K562 (cell line): ENCODE measurements around the gene CENPT.

Source experiments
- SRSF7 ChIP-seq: fragments of 200-400 bp; formaldehyde crosslinking; optimal IDR thresholded peaks from 2 replicates; pipeline ENCODE3; 2017; ENCODE audit warnings: mild to moderate bottlenecking, low read depth, low read length
- SRSF9 ChIP-seq: fragments of 200-400 bp; formaldehyde crosslinking; IDR thresholded peaks from 2 replicates; pipeline ENCODE4 v1.6.1; 2017; ENCODE audit warnings: low read depth, low read length, borderline replicate concordance
- ZNF75A ChIP-seq: fragments of 450-650 bp; formaldehyde crosslinking; IDR thresholded peaks from 2 replicates; pipeline ENCODE4 v1.4.0; 2020; ENCODE audit warnings: mild to moderate bottlenecking
- TF ChIP-seq, protein P1 (sequence below), 3 experiments: IDR thresholded peaks in 2 of 3; conservative IDR thresholded peaks in 1 of 3; 2 replicates each; pipeline ENCODE4 v1.5.1; 2011 to 2012; ENCODE audit warnings: low read length in 3 of 3, mild to moderate bottlenecking in 3 of 3, control low read depth in 2 of 3, improper control_type of control experiment in 1 of 3, inconsistent platforms in 1 of 3, low read depth in 1 of 3, mixed read lengths in 1 of 3, moderate library complexity in 1 of 3; ENCODE audit not compliant: insufficient read depth in 2 of 3

DNA sequence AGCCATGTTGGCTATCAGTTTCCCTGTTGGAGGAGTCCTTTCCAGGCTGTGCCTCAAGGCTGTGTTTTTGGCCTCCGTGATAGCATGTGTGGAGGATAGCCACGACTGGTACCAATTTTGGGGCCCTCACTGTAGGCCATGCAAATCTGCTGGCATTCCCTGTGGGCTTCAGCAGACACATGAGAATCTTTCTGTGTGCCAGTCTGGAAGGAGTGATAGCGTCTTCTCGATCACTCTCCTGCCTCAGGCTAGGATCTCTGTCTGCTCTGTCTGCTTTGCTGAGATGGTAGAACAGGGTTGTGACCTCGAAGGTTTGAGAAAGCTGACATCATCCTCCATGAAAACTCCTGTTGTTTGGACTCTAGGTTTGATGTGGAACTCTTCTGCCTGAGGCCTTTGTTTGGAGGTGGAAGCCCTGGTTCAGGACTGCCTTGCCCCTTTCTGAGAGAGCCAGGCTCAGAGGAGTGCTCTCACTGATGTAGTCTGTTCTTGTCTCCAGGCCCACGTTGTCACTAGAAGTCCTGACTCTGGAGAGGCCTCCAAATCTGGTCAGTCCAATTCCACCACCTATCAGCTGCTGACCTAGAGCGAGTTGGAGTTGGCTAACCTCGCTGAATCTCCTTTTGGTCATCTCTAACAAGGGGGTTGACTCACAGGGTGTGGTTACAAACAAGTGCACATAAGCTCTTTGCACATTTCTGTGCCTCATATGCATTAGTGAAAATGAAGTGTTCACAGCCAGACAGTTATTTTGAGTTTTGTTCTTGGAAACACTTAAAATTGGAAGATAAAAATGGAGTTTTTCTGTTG is 13.3 kb upstream of the CENPT start:
- TF ChIP-seq SRSF7 (no peak), SRSF9 (no peak), ZNF75A (CRISPR knock-in tag) (no peak)
- TF ChIP-seq, protein P1, sequence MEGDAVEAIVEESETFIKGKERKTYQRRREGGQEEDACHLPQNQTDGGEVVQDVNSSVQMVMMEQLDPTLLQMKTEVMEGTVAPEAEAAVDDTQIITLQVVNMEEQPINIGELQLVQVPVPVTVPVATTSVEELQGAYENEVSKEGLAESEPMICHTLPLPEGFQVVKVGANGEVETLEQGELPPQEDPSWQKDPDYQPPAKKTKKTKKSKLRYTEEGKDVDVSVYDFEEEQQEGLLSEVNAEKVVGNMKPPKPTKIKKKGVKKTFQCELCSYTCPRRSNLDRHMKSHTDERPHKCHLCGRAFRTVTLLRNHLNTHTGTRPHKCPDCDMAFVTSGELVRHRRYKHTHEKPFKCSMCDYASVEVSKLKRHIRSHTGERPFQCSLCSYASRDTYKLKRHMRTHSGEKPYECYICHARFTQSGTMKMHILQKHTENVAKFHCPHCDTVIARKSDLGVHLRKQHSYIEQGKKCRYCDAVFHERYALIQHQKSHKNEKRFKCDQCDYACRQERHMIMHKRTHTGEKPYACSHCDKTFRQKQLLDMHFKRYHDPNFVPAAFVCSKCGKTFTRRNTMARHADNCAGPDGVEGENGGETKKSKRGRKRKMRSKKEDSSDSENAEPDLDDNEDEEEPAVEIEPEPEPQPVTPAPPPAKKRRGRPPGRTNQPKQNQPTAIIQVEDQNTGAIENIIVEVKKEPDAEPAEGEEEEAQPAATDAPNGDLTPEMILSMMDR (IDR thresholded peaks at IDR 0.05 in 2 of 3, conservative IDR thresholded peaks at IDR 0.05 in 1 of 3; ENCODE audit: insufficient read depth in 2 of 3, low read depth in 1 of 3, low read length in 3 of 3): no peak
